Limb (tissue), 2 donors: ENCODE data around the gene TTF2.
A peak's percentile ranks its signal among the peaks of the same experiment; 100 is the strongest.
"Not testable (repeated sequence)": the region's sequence is repeated elsewhere in the genome, so short reads cannot be mapped to it uniquely, and the experiment has no call there.

Experiments
- DNase-seq, 2 donors: peaks; one replicate each; pipeline ENCODE4 v3.0.0-alpha.2; 2016; ENCODE audit errors: extremely low spot score in 2 of 2

TTF2 gene

DNA sequence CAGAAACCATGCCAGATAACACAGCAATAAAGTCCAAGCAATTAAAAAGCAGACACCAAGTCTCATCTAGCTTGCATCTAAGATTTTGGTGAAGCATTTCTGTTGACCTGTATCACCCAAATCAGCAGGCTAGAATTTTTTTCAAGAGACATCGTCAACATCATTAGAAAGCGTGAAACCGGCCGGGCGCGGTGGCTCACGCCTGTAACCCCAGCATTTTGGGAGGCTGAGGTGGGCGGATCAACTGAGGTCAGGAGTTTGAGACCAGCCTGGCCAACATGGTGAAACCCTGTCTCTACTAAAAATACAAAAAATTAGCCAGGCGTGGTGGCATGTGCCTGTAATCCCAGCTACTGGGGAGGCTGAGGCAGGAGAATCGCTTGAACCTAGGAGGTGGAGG is 59.0 kb downstream of the TTF2 start:
- DNase-seq = not testable (repeated sequence)

DNA sequence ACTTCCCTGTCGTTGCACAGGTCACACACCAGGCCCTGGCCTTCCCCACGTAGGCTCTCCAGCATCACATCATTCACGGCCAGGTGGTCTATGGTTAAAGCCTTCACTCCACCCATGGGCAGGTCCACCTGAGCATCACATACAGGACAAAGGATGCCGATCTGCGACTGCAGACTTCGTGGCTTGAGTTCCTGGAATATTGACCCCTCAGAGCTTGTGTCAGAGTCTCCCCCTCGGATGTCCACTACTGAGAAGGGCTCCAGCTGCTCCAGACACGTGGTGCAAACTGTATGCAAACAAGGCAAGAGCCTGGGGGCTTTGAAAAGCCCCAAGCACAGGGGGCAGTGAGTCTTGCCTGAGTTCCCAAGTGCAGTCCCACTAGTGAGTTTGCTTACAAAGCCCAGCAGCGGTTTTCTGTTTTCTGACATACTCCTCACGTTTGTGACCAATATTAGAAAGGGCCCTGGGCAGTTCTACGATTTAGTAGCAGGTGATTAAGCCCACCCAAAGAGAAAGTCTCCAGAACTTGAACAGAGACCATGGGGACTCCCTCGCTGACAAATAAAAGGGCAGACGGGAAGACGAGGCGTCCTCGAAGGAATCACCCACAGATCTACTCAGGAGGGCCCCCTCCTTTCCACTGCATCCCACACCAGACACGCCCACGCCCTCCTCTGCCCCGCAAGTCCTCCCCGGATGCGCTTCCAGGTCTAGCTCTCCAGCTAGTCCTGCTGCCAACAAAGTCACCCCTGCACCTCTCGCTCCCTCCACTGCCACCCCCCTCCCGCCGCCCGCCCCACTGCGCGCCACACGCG is 60.9 kb downstream of the TTF2 start:
- no peak for DNase-seq

DNA sequence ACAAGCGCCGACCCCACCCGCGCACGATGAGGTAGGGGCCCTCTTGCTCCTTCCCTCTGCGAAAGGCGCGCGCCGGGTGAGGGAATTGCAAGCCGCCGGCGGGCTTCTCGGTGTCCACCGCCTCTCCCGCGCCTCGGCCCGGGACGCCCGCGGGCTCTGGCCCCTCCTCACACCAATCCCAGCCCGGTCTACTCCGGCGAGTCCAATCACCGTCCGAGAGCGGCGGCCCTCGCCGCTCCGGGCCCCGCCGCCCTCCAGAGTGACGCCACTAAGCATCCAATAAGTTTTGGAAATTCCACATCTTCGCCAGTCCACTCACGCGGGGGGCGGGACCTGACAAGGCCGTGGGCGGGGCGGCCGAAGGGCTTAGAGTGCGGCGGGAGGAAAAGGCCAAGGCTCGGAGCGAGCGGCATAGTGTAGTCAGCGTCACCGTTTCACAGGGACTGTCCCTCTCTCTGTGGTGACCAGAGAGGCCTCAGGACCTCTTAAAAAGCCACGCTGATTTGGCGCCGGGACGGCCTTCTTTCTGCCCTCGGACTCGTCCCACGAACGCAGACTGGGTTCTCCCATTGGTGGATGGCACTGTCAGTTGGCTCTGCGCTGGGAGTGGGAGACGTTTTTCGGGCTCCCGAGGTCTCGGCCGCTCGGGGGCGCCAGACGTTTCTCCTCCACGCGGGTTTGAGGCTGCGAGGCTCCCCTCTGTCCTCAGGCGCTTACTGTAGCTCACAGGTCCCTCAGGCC is 61.6 kb downstream of the TTF2 start, which contains the start of gene TRIM45:
Gene TRIM45 (minus strand): TSS at position 161 of the 741 bp plus-strand sequence. CDS start 548 bp downstream, outside the sequence.
- peak; percentile 97 for DNase-seq

DNA sequence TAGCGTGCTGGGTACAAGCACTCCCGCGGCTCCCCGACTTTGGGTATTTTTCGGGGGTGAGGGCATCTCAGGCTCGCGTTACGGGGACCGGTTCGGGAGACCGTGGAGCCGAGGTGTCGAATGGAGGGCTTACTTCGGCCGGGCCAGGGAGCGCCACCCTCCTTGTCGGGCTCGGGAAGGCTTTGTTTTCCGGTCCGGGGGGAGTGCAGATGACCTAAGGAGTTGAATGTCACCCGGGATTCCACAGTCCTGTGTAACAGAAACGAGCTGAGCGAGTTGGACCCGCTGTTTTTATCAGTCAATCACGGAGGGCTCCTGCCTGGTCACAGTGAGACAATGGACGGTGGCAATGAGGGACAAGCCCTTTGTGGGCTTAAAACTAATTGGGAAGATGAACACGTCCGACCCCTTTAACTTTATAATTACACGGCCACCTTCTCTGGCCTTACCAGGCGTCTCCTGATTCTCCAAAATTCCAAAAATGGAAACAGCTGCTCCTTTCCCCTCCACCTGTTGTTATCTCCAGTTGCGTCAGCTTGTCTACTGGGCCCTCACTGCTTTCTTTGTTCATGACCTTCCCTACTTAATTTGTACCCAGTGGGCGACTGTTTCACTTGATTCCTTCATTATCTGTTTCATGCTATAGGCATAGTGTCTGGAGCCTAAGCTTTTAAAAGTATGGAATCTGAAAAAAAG is 62.4 kb downstream of the TTF2 start:
- DNase-seq = peak in 1 of 2 donors; percentile 43

DNA sequence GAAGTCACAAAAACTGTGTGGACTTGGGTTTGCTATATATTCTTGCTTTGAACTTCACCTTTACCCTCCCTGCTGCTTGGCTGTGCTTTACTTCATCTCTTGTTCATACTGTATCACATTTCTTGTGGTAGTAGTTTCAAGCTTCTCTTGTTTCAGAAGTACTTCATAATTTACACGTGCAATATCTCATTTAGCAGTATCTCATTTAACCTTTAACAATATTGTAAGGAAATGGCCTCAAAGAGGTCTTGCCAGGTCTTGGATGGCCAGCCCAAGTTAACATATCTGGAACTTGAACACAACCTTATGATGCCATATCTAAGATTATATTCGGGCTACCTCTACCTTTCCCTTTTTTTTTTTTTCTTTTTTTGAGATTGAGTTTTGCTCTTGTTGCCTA is 63.1 kb downstream of the TTF2 start:
- no peak for DNase-seq

DNA sequence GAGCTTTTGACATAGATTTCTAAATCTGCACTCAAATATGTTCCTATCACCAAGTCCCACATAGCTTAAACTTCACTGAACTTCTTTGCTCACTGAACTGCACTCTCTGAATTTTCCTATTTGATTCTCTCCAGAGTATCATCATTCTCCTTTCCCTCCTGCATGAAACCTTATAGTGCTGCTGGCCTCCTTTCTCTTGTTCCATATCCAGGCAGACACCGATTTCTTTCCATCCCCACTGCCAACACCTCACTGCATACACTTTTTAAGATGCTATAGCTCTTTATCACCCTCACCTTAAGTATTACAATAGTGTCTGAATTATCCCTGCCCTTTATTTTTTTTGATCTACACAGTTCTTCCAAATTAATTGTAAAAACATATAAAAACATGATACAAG is 64.5 kb downstream of the TTF2 start:
- no peak for DNase-seq

DNA sequence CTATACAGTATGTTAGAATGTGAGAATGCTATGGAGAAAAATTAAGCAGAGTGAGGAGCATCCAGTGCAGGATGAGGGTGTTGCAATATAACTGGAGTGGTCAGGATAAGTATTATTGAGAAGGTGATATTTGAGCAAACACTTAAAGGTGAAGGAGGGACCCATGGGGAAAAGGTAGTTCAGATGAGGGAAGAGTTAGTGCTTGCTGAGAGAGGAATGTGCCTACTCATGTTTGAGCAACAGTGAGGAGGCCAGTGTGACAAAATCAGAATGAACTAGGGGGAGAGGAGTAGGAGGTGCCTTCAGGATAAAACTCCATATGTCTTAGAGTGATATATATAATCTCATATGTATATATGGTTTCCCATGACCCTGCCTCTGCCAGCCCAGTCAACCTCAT is 67.7 kb downstream of the TTF2 start:
- DNase-seq = no peak

DNA sequence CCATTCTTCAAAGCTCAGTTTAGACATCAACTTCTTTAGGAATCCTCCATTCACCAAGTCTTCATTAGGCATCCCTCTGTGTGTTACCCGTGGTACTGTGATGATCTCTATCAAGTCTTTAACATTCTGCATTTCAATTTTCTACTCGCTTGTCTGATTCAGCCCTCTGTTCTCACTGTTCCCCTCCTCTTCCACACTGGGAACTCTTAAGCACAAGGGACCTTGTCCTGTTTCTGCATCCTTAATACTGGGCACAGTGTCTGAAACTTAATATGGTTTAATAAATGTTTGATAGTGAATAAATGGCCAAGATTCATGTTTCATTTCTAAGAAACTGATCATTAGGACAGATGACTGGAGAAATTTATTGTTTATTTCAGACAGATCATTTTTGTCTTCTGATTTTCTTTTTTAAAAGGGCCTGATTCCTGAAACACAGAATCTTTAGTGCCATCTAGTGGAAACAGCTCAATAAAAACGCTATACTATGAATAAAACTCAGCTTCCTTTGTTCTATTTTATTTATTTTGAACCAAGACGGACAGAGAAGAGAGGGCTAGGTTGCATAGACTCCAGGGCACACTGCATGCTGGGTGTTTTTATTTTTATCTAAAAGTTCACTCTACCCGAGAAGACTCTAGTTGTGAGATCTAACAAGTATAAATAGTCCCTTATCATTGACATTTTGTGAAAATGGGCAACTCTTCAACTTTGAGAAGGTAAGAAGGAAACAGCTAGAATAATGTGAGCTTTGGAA is 68.4 kb downstream of the TTF2 start:
- DNase-seq = peak in 1 of 2 donors; percentile 83

DNA sequence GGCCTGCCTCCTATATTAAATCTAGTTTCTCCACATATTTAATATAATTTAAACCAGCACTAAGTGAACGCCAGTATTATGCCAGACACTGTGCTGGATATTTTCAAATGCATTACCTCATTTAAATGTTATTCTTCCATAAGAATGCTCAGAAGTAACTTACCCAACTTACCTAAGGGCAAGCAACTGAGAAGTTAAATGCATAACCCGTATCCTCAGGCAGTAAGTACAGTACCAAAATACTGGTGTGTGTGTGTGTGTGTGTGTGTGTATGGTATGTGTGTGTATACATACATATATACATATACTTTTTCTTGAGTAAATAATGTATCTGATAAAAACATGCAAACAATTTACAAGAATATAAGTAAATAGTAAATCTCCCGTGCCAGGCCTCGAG is 70.4 kb downstream of the TTF2 start:
- no peak for DNase-seq

DNA sequence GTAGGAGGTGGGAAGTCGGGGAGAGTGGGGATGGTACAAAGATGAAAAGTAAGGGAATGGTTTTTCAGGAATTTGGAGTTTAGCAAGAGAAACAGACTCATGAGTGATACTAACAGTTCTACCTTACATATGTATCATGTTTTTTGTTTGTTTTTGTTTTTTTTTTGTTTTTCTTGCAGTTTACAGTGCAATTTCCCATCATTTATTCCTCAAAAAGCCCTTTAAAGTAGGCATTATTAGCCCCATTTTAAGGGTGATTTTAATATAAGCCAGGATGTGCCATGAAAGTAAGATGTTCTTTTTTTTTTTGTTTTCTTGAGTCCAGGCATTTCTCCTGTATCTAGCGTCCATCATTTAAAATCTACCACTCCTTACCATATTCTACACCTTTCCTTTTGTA is 75.2 kb downstream of the TTF2 start:
- no peak for DNase-seq

DNA sequence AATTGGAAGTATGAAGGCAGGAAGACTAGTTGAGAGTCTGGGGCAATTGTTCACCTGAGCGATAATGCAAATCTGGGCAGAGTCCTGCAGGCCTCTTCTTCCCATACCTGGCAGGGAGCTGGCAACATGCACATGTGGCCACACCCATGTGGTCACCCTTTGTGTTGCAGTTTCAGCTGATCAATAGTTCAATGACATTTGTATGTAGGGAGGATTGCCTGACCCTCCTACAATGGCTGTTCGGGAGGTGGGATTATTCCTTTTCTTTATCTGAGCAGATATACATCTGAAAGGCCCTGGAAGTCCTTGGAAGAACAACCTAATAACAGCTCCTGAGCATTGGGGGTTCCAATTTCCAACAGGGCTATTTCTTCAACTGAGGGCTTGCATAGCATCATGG is 76.6 kb downstream of the TTF2 start:
- DNase-seq = no peak

DNA sequence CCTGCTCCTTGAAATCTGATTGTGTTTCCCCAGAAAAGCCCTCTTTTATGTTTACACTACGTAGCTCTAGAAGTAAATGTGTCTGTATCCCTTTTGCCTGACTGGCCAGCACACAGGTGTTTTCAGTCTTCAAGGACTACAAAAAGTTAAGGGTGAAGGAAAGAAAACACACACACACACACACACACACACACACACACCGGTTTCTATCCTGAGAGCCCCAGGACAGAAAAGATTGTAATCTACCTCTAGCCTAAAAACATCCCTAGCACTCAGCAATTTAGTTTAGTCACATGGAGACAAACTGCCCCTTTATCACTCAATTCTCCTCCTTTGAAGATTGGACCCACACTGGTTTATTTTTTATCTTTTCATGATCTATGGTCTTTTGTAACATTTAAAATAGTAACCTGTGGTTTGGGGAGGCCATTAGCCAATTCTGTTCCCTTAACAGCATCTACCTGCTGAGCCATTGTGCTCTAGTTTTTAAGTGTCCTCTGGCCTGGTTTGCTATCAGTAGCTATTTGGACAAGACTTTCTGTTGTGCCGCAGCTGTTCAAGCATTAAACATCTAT is 77.2 kb downstream of the TTF2 start:
- no peak for DNase-seq

DNA sequence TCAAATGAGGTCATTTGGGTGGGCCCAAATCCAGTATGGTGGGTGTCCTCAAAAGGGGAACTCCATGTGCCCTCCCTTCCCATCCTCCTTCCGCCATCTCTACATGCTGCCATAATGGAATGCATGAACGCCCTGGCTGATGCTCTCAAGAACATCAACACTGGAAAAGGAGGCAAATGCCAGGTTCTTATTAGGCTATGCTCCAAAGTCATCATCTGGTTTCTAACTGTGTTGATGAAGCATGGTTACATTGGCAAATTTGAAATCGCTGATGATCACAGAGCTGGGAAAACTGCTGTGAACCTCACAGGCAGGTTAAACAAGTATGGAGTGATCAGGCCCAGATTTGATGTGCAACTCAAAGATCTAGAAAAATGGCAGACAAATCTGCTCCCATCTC is 78.0 kb downstream of the TTF2 start:
- DNase-seq = no peak

DNA sequence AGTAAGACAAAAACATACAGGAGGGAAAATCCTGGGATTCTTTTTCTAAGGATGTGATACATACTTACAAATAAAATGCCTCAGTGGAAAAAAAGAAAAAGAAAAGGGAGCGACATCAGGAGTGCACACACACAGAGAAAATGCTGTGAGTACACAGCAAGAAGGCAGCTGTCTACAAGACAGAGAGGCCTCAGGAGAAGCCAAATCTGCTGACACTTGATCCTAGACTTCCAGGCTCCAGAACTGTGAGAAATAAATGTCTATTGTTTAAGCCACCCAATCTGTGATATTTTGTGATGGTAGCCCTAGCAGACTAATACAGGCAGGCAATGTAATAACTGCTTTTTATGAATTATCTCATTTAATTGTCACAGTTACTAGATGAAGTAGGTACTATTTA is 78.4 kb downstream of the TTF2 start:
- DNase-seq = no peak

DNA sequence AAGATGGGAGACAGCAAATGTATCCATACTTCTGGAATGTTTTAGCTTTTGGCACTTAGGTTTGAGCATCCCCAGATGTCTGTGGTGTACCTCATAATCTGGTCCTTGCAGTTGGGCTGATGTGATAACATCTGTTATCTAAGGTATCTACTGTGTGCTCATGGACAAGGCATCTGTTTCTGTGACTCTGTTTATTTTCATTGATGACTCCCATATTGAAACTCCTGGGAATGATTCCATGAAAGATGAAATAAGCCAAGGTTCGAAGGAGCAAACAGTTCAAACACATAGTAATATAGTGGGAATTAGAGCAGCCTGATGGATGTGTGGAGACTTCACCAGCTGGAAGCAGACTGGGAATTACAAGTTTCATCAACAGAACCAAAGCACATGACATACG is 82.1 kb downstream of the TTF2 start:
- DNase-seq = no peak

DNA sequence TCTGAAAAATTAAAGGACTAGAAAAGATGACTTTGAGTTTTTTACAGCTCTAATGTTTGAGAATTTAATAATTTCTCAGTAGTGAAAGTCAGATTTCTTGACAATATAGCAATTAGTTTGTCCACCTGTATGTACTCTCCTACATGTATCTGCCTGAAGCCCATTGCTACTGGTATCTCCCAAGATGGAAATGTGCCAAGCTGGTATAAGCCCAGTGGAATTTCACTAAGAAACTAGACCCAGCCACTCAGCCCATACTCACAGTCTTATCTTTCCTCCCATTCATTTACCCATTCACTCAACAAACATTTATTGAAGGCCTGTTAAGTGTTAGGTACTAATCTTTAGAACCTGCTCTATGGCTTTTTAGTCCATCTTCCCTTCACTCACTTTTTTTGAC is 83.0 kb downstream of the TTF2 start:
- no peak for DNase-seq

DNA sequence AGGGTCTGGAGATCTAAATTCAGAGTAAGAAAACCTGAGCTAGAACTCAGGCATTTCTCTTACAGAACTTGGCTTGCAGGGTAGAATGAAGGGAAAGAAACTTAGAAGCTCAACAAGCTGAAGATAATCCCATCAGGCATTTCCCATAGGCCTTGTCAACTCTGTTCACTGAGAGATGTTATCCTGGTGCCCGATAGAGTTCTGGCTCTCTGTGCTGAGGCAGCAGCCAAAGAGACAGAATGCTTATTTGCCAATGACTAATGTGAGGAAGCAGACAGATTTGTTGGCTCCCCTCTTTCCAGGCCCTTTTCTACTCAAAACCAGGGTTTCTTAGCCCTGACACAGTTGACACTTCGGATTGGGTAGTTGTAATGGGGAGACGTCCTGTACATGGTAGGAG is 83.7 kb downstream of the TTF2 start:
- no peak for DNase-seq

DNA sequence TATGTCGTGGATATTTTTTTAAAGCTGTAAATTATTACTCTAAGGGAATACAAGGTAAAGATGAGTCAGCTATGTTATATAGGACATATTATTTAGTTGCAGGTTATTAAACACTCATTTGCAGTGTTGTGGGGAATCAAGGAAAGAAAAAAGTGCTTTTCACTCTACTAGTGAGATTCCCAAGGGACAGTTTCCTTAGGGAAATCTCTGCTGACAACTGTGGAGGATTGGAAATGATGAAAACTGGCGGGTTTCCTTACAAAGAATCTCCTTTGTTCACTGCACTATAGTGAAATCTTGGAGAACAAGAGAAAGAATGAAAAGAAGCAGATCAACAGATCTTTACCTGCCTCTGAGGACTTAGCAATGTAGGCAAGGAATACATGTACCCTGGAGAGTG is 85.9 kb downstream of the TTF2 start:
- DNase-seq = no peak

DNA sequence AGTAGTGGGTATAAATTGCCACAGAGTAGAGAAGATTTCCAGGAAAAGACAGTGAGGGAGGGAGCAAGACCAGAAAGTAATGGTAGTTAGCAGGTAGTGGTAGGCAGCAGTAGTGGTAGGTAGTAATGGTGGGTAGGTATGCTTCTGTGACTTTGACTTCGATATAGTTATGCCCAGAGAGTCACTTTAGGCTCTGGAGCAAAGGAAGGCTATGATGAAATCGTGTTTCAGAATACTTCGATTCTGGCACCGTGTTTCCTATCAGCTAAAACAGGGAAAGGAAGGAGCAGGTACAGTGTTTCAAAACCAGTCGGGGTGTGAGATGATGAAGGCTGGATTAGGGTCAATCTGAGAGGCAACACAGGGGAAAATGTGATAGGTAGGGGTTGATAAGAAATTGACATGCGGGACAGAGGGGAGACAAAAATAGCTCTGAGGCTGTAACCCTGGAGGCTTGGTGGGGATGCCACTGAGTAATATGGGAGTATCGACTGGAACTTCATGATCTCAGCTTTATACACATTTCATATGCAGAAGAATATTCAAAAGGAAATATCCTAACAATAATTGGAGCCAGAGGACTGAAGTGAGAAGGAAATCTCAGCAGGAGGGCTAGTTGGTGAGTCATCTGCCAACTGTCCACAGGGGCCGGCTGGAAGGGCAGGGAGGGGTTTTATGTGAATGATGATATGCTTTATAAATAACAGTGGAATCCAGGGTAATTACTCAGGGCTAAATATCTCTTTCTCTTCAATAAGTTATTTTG is 86.6 kb downstream of the TTF2 start:
- DNase-seq = no peak

DNA sequence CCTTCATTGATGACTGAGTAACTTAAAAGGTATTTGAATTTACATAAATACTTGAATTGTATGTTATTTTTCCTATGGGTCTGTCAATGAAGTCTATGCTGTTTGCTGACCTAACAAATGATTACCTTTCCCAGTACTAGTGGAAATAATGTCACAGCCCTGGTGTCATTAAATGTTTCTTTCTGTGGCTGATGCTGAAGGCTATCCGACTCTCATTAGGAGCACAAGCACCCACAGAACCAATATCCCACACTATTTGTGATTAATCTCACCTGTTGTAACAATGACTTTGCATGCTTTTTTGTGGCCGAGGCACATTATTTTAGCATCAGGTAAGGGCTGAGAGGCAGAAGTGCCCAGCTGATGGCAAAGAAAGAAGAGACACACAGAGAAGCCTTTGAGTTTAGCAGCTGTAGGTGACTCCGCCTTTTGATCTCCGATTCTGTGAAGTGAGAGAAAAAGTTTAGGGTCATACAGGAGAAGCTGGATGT is 87.3 kb downstream of the TTF2 start:
- no peak for DNase-seq
